Endodermal cell (in vitro differentiated cells): ENCODE measurements around the gene ANKZF1. TPM values are rescaled to one million over a fixed set of nuclear protein-coding genes. Genes with fewer than 3 reads are reported as not detected.

ENCODE experiments used
- DNase-seq: peaks from one replicate; pipeline ENCODE4 v3.0.0-alpha.2; 2017
- H3K27ac ChIP-seq: 2 replicates; pipeline ENCODE4 v1.5.1; 2013; ENCODE audit warnings: mild to moderate bottlenecking, low read depth, low read length, moderate library complexity
- H3K27me3 ChIP-seq: 2 replicates; pipeline ENCODE4 v1.6.1; 2013; ENCODE audit warnings: mild to moderate bottlenecking, low read length, moderate library complexity; ENCODE audit not compliant: insufficient read depth, control insufficient read depth, poor library complexity, severe bottlenecking
- H3K36me3 ChIP-seq: 2 replicates; pipeline ENCODE4 v1.7.0; 2013; ENCODE audit warnings: mild to moderate bottlenecking, low read length, moderate library complexity; ENCODE audit not compliant: control insufficient read depth, insufficient read depth
- H3K4me1 ChIP-seq: one replicate; pipeline ENCODE4 v1.7.0; 2013; ENCODE audit warnings: low read length; ENCODE audit not compliant: control insufficient read depth, insufficient read depth
- H3K4me3 ChIP-seq: 2 replicates; pipeline ENCODE4 v1.5.1; 2013; ENCODE audit warnings: mild to moderate bottlenecking, low read length, moderate library complexity
- H3K9ac ChIP-seq: 2 replicates; pipeline ENCODE4 v1.6.1; 2013; ENCODE audit warnings: mild to moderate bottlenecking, low read length, moderate library complexity; ENCODE audit not compliant: poor library complexity, severe bottlenecking; ENCODE audit errors: extremely low read depth
- H3K9me3 ChIP-seq: 2 replicates; pipeline ENCODE4 v1.6.1; 2013; ENCODE audit warnings: mild to moderate bottlenecking, low read length, moderate library complexity; ENCODE audit not compliant: control insufficient read depth
- H3K27ac Mint-ChIP-seq: 2 replicates; pipeline ENCODE4 v1.8.0; 2020; ENCODE audit warnings: mixed read lengths
- H3K27me3 Mint-ChIP-seq: 2 replicates; pipeline ENCODE4 v1.8.0; 2021; ENCODE audit warnings: mild to moderate bottlenecking, mixed read lengths; ENCODE audit not compliant: insufficient read depth
- H3K36me3 Mint-ChIP-seq: 2 replicates; pipeline ENCODE4 v1.8.0; 2020; ENCODE audit warnings: low read depth, mixed read lengths
- H3K4me1 Mint-ChIP-seq: 2 replicates; pipeline ENCODE4 v1.8.0; 2020; ENCODE audit warnings: mixed read lengths
- H3K4me3 Mint-ChIP-seq: 2 replicates; pipeline ENCODE4 v1.8.0; 2020; ENCODE audit warnings: mild to moderate bottlenecking, moderate library complexity, mixed read lengths
- H3K9me3 Mint-ChIP-seq: 2 replicates; pipeline ENCODE4 v1.8.0; 2020; ENCODE audit warnings: mild to moderate bottlenecking, mixed read lengths
- WGBS, 2 experiments: methylation state at CpG; one replicate each; pipeline versions ENCODE4 v1.1.5 to v1.1.7; 2013; ENCODE audit warnings: missing lambda C conversion rate in 2 of 2, mixed read lengths in 1 of 2; ENCODE audit not compliant: insufficient coverage in 1 of 2, insufficient read length in 1 of 2; 5-methylcytosine and 5-hydroxymethylcytosine counted together
- total RNA-seq, 2 donors: library from RNA; stranded (reverse); fragmentation: NEBNext Ultra II Directional in 1 of 2; extraction: Animal tissue kit (Norgen Biotek cat#: 25700) in 1 of 2; gene quantifications; 2 replicates in 1 of 2; 3 replicates in 1 of 2; pipeline ENCODE4 v1.2.1, GENCODE V29; 2021
- TF ChIP-seq, protein P1 (sequence below): fragments of 200-600 bp; sonication (generic); conservative IDR thresholded peaks from 2 replicates; pipeline ENCODE4 v1.5.0; 2021; ENCODE audit warnings: antibody characterized with exemption, mild to moderate bottlenecking

ANKZF1 gene
- total RNA-seq, 2 donors from 2014 or later = 50.9 to 56.3 TPM

DNA sequence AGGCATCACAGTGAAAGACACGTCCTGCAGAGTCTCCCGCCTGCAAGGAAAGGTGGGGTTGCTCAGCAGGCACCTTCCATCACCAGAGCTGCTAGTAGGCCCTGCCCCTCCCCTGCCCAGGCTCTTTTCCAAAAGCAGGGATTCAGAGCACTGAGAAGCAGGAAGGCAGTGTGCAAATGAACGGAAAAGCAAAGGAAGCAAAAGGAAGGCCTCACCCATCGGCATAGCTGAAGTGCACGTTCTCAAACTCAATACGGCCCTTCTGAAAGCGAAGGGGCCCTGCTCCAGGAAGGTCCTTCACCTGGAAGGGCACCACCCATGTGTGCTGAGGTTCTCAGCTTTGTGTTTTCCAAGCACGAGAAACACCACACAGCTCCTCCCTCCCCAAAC is 16.6 kb upstream of the ANKZF1 start:
- no peak for DNase-seq
- Histone ChIP-seq H3K4me1 (no peaks in the 10 kb centered on the region), H3K9me3 (no peaks in the 10 kb centered on the region), H3K4me3 (no peak overlapping the region), H3K36me3 (peaks cover 66% of the 10 kb centered on the region), H3K27ac (no peak overlapping the region), H3K9ac (no peak overlapping the region), H3K27me3 (no peaks in the 10 kb centered on the region)
- peaks cover 11% of the 10 kb centered on the region for H3K4me1 Mint-ChIP-seq
- no peak overlapping the region for H3K4me3 Mint-ChIP-seq
- no peaks in the 10 kb centered on the region for H3K9me3 Mint-ChIP-seq
- H3K27ac Mint-ChIP-seq = no peak overlapping the region
- H3K36me3 Mint-ChIP-seq = peaks cover 58% of the 10 kb centered on the region
- TF ChIP-seq, protein P1, sequence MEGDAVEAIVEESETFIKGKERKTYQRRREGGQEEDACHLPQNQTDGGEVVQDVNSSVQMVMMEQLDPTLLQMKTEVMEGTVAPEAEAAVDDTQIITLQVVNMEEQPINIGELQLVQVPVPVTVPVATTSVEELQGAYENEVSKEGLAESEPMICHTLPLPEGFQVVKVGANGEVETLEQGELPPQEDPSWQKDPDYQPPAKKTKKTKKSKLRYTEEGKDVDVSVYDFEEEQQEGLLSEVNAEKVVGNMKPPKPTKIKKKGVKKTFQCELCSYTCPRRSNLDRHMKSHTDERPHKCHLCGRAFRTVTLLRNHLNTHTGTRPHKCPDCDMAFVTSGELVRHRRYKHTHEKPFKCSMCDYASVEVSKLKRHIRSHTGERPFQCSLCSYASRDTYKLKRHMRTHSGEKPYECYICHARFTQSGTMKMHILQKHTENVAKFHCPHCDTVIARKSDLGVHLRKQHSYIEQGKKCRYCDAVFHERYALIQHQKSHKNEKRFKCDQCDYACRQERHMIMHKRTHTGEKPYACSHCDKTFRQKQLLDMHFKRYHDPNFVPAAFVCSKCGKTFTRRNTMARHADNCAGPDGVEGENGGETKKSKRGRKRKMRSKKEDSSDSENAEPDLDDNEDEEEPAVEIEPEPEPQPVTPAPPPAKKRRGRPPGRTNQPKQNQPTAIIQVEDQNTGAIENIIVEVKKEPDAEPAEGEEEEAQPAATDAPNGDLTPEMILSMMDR = no peak
- no peaks in the 10 kb centered on the region for H3K27me3 Mint-ChIP-seq
- 92 to 96% methylated on average over 7 to 8 of the region's 8 CpGs for WGBS, 2 experiments

DNA sequence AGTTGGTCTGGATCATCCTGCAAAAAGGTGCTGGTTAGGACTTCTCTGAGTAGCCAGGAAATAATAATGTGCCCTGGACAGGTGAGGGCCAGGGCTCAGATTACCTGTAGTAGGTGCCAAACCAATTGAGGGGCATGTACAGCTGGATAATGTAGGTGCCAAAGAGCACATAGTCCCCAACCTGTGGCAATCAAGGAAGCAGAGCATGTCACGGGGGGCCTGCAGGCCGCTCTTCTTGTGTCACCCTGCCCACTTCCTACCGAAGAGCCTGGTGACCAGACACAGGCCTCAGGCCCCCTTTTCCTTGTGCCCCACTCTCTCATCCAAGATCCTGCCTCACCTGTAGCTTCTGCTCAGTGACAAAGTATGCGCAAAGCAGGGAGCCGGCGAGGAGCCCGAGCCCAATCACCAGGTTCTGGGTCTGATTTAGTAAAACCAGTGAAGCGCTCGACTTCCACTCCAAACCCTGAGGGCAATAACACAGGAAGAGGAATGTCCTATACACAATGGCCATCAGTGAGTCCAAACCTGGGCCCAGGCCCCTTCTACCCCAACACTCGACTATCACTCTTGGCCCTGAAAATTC is 16.0 kb upstream of the ANKZF1 start:
- Histone ChIP-seq H3K9me3 (no peaks in the 10 kb centered on the region), H3K36me3 (peaks cover 61% of the 10 kb centered on the region), H3K27me3 (no peaks in the 10 kb centered on the region), H3K9ac (no peak overlapping the region), H3K4me3 (no peak overlapping the region), H3K4me1 (no peaks in the 10 kb centered on the region), H3K27ac (no peak overlapping the region)
- TF ChIP-seq, protein P1 = no peak
- H3K9me3 Mint-ChIP-seq = no peaks in the 10 kb centered on the region
- DNase-seq = no peak
- no peak overlapping the region for H3K27ac Mint-ChIP-seq
- H3K4me1 Mint-ChIP-seq = peaks cover 12% of the 10 kb centered on the region
- H3K27me3 Mint-ChIP-seq = no peaks in the 10 kb centered on the region
- WGBS, 2 experiments = 97 to 100% methylated on average over 9 to 10 of the region's 10 CpGs
- H3K4me3 Mint-ChIP-seq = no peak overlapping the region
- H3K36me3 Mint-ChIP-seq = peaks cover 52% of the 10 kb centered on the region

DNA sequence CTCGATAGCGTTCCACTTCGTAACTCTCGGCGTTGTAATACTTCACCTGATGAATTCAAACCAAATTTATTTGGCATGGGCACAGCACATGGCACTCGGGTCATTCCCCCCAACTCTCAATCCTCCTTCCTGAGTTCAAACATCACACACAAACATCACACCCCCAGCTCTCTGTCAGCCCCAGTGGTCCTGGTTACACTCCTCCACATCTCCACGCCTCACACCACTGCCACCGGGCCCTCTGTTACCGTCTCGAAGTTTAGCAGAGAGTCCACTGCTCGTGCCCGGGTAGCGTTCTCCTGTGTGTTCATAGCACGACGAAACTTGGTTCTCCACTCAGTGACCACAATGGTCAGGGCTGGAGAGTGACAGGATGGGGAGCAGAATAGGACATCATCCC is 15.5 kb upstream of the ANKZF1 start:
- no peaks in the 10 kb centered on the region for H3K9me3 Mint-ChIP-seq
- no peak overlapping the region for H3K4me3 Mint-ChIP-seq
- no peaks in the 10 kb centered on the region for H3K27me3 Mint-ChIP-seq
- H3K27ac Mint-ChIP-seq = no peak overlapping the region
- WGBS, 2 experiments = 96 to 98% methylated on average over 15 of the region's 15 CpGs
- Histone ChIP-seq H3K9ac (no peak overlapping the region), H3K9me3 (no peaks in the 10 kb centered on the region), H3K27me3 (no peaks in the 10 kb centered on the region), H3K4me1 (no peaks in the 10 kb centered on the region), H3K27ac (no peak overlapping the region), H3K36me3 (peaks cover 55% of the 10 kb centered on the region), H3K4me3 (no peak overlapping the region)
- no peak for DNase-seq
- TF ChIP-seq, protein P1 = no peak
- H3K36me3 Mint-ChIP-seq = peaks cover 47% of the 10 kb centered on the region
- peaks cover 14% of the 10 kb centered on the region for H3K4me1 Mint-ChIP-seq
